Measurements from ENCODE around the gene DBH.

The DBH gene

GRCh38 chr9:133645021-133645765 lies 9.0 kb downstream of the DBH start:
- no peak for DNase-seq

- DNase-seq, result no peak
These were observed 11.0 kb downstream of the DBH start for GRCh38 chr9:133647148-133647547.

- DNase-seq, result no peak
These were observed 11.8 kb downstream of the DBH start for GRCh38 chr9:133647765-133648469.

- DNase-seq, result no peak
These were observed 13.0 kb downstream of the DBH start for GRCh38 chr9:133649194-133649593.

- DNase-seq, result no peak
These were observed 13.9 kb downstream of the DBH start for GRCh38 chr9:133650026-133650425.

GRCh38 chr9:133653638-133654037 lies 17.5 kb downstream of the DBH start:
- DNase-seq, result no peak

- no peak for DNase-seq
These were observed 18.8 kb downstream of the DBH start for GRCh38 chr9:133654736-133655657.

GRCh38 chr9:133655701-133656100 lies 19.5 kb downstream of the DBH start:
- DNase-seq, result no peak

GRCh38 chr9:133656211-133657119 lies 20.3 kb downstream of the DBH start:
- DNase-seq, result no peak

- DNase-seq, result no peak
These were observed 21.0 kb downstream of the DBH start for GRCh38 chr9:133657120-133657661.

- no peak for DNase-seq
These were observed 22.6 kb downstream of the DBH start for GRCh38 chr9:133658442-133659431.

GRCh38 chr9:133659516-133659915 lies 23.4 kb downstream of the DBH start:
- no peak for DNase-seq

- no peak for DNase-seq
These were observed 25.8 kb downstream of the DBH start for GRCh38 chr9:133661846-133662540.

GRCh38 chr9:133664173-133665050 lies 28.2 kb downstream of the DBH start:
- DNase-seq, result no peak

GRCh38 chr9:133665096-133665495 lies 28.9 kb downstream of the DBH start:
- DNase-seq, result no peak

- DNase-seq, result no peak
These were observed 29.4 kb downstream of the DBH start for GRCh38 chr9:133665535-133665934.

- DNase-seq, result no peak
These were observed 30.2 kb downstream of the DBH start for GRCh38 chr9:133666387-133666786.

GRCh38 chr9:133666845-133667244 lies 30.7 kb downstream of the DBH start:
- DNase-seq, result no peak
